ENCODE measurements around the gene SAMD5. TPM values are rescaled to one million over a fixed set of nuclear protein-coding genes. Genes with fewer than 3 reads are reported as not detected.

The SAMD5 gene
- total and polyA plus RNA-seq, 2 of the 8 experiments (the other 6 are each of a cell fraction or from before 2014, with no cell fraction given) = 0.02 to 0.04 TPM

- Histone ChIP-seq H2BK12ac (ENCODE audit: low read depth, low read length) (no peak overlapping the region), H3K9me3 (ENCODE audit: insufficient read depth in 2 of 2, low read depth in 1 of 2, low read length in 1 of 2) (no peaks in the 10 kb centered on the region), H2BK5ac (ENCODE audit: low read depth, low read length) (no peak overlapping the region), H3K79me2 (ENCODE audit: control insufficient read depth in 1 of 2, insufficient read depth in 2 of 2, low read length in 2 of 2) (no peaks in the 10 kb centered on the region), H4K91ac (replicated peaks; ENCODE audit: insufficient read length, low read length) (no peak overlapping the region), H3K36me3 (ENCODE audit: control insufficient read depth in 2 of 4, insufficient read depth in 4 of 4, low read length in 3 of 4) (no peaks in the 10 kb centered on the region), H2BK120ac (replicated peaks; ENCODE audit: low read depth, low read length) (no peak overlapping the region), H2AFZ (ENCODE audit: low read length) (no peak overlapping the region), H2BK15ac (ENCODE audit: low read length) (no peak overlapping the region), H3K4me2 (ENCODE audit: insufficient read depth in 1 of 2, low read depth in 2 of 2, low read length in 2 of 2) (no peak overlapping the region), H3K79me1 (ENCODE audit: low read depth, low read length) (no peaks in the 10 kb centered on the region), H4K20me1 (replicated peaks in 1 of 2; ENCODE audit: control insufficient read depth in 1 of 2, insufficient read depth in 2 of 2, low read length in 2 of 2) (peaks cover 5 to 12% of the 10 kb centered on the region in 2 experiments), H3K18ac (ENCODE audit: extremely low read depth, low read length) (no peak overlapping the region), H2AK5ac (ENCODE audit: low read depth, low read length) (no peak overlapping the region), H3K27ac (ENCODE audit: low read depth, low read length) (no peak overlapping the region), H3K56ac (replicated peaks; ENCODE audit: insufficient read length, low read depth, low read length) (no peak overlapping the region), H2BK20ac (ENCODE audit: low read length) (no peak overlapping the region), H3K23ac (ENCODE audit: insufficient read length) (no peak overlapping the region), H4K5ac (ENCODE audit: insufficient read length, low read depth, low read length) (no peak overlapping the region), H3K4ac (replicated peaks; ENCODE audit: insufficient read length, low read depth, low read length) (no peak overlapping the region), H3K4me3 (ENCODE audit: extremely low read depth in 1 of 4, insufficient read depth in 2 of 4, low read depth in 3 of 4, low read length in 4 of 4) (no peak overlapping the region), H4K8ac (ENCODE audit: extremely low read depth, insufficient read depth, low read length) (no peak overlapping the region), H3K14ac (ENCODE audit: insufficient read length) (no peak overlapping the region), H3K27me3 (replicated peaks in 1 of 4; ENCODE audit: control insufficient read depth in 3 of 4, extremely low read depth in 1 of 4, insufficient read depth in 3 of 4, low read length in 3 of 4) (peaks cover 48 to 55% (median 50%) of the 10 kb centered on the region in 4 experiments), H3K4me1 (replicated peaks in 1 of 4; ENCODE audit: control insufficient read depth in 3 of 4, insufficient read depth in 4 of 4, low read length in 3 of 4) (peaks cover 0 to 7% (median 5%) of the 10 kb centered on the region in 4 experiments; a peak in 4 of 7 replicates), H3K9ac (replicated peaks in 1 of 4; ENCODE audit: extremely low read depth in 1 of 4, low read depth in 3 of 4, low read length in 3 of 4) (no peak overlapping the region), H3K23me2 (ENCODE audit: low read depth, low read length) (peaks cover 10% of the 10 kb centered on the region)
- POLR2A ChIA-PET (ENCODE audit: partially characterized antibody) = no interaction called here
- CTCF ChIA-PET (ENCODE audit: partially characterized antibody) = interaction anchor here (0.9 kb wide), 1 partner anchor 10 kb away, joined by 3 read pairs; no protein-coding TSS in a partner anchor
- TF ChIP-seq CREB1 (IDR thresholded peaks at IDR 0.05) = no peak
- no peak for TF ChIP-seq CBX5 (IDR thresholded peaks at IDR 0.05; ENCODE audit: low read depth, low read length)
- no peak for TF ChIP-seq EP300 (IDR thresholded peaks at IDR 0.05; ENCODE audit: borderline replicate concordance in 1 of 2, low read depth in 2 of 2, low read length in 2 of 2)
- TF ChIP-seq BRCA1 (IDR thresholded peaks at IDR 0.05; ENCODE audit: low read depth, low read length) = no peak
- no peak for TF ChIP-seq TAF1 (IDR thresholded peaks at IDR 0.05; ENCODE audit: low read depth, low read length)
- no peak for TF ChIP-seq TCF12 (IDR thresholded peaks at IDR 0.05; ENCODE audit: low read depth, low read length)
- TF ChIP-seq E2F6 (IDR thresholded peaks at IDR 0.05) = no peak
- TF ChIP-seq SAP30 (IDR thresholded peaks at IDR 0.05; ENCODE audit: insufficient read depth, insufficient replicate concordance, low read length) = no peak
- TF ChIP-seq GTF2F1 (IDR thresholded peaks at IDR 0.05; ENCODE audit: borderline replicate concordance, low read depth, low read length) = no peak
- TF ChIP-seq SIX5 (IDR thresholded peaks at IDR 0.05; ENCODE audit: low read depth, low read length) = no peak
- no peak for TF ChIP-seq BACH1 (IDR thresholded peaks at IDR 0.05; ENCODE audit: low read length)
- FAIRE-seq (no peak), DNase-seq (ENCODE audit: low read depth in 1 of 2, low spot score in 2 of 2) (no peak)
- WGBS, 2 experiments (ENCODE audit: extremely low coverage in 1 of 2, insufficient coverage in 1 of 2, insufficient read length in 1 of 2, insufficient replicate concordance in 2 of 2, low coverage in 1 of 2, low lambda C conversion rate in 2 of 2, missing lambda C conversion rate in 1 of 2) = 68% methylated on average over 5 of the region's 5 CpGs; no CpG with 5 or more reads in 1 of the 2 experiments
These were observed 2.6 kb downstream of the SAMD5 start for GRCh38 chr6:147510929-147511590.

Data from H1 (cell line).